Glomerular visceral epithelial cell (primary cell): ENCODE results near the gene NOC2L.
"Not testable (repeated sequence)": the region's sequence is repeated elsewhere in the genome, so short reads cannot be mapped to it uniquely, and the experiment has no call there.

Source experiments
- DNase-seq: peaks from one replicate; pipeline ENCODE4 v3.0.0-alpha.2; 2016; ENCODE audit errors: extremely low spot score

NOC2L gene

DNA sequence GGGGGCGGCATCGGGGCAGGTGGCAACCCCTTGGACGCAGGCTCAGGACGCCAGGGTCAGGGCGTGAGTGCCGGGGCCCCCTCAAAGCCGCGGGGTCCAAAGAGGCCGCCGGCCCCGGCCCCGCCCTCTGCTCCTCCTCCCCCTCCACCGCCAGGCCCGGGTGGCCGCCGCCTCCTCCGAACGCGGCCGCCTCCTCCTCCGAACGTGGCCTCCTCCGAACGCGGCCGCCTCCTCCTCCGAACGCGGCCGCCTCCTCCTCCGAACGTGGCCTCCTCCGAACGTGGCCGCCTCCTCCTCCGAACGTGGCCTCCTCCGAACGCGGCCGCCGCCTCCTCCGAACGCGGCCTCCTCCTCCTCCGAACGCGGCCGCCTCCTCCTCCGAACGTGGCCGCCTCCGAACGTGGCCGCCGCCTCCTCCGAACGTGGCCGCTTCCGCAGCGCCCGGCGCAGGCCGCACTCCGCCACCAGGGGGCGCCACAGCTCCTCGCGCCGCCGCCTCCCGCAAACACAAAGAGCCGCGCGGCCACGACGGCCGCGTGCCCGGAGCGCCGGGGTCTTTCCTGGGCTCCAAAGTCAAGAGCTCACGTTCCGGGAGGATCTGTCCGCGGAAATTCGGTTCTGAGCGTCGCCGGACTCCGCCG lies 54.6 kb downstream of the NOC2L start:
- DNase-seq, result peak; percentile 84

DNA sequence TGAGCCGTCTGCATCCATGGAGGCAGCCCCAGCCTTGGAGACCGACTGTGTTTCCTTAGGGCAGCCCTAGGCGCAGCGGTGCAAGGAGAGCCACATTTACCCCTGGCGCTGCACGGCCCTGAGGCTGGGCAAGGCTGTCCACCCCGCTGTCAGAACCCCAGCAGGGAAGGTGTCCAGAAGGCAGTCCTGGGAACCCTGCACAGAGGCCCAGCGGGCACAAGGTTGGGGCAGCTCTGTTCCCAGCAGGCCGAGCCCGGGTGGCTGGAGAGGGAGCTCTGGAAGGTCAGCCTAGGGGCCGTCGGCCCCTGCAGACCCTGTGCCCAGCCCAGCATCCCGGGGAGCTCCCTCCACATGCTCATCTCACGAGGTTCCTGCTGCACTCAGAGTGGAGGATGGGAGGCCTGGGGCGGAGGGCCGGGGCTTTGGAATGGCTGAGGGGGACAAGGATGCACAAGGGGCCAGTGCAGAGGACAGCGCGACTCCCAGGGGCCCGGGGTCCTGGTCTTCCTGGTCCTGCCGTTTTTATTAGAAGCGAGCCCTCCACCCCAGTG lies 55.3 kb downstream of the NOC2L start:
- no peak for DNase-seq

DNA sequence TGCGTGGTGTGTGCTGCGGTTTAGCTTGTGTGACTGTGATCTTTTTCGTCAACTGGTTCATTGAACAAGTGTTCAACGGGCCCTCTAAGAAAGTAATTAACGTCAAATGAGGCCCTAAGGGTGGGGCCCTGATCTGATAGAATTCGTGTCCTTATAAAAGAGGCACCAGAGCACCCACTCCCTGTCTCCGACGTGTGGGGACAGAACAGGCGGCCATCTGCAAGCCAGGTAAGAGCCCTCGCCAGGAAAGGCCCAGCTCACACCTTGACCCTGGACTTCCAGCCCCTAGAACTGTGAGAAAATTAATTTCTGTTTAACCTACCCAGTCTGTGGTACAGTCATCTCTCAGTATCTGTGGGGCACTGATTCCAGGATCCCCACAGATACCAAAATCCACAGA lies 55.8 kb downstream of the NOC2L start:
- no peak for DNase-seq

DNA sequence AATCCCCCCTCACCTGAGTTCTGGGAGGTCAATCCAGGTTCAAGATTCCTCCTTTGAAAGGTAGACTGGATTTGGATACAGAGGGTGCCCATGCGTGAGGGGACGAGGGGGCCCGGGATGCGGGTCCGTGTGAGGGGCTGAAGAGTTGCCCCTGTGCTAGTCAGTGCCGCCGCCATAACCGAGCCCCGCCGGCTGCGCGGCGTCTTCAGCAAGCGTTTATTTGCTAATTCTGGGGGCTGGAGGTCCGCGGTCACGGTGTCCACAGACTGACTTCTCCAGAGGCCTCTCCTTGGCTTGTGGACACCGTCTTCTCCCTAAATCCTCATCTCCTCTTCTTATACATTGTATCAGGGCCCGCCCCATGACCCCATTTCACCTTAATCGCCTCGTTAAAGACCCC lies 56.3 kb downstream of the NOC2L start:
- DNase-seq, result no peak

DNA sequence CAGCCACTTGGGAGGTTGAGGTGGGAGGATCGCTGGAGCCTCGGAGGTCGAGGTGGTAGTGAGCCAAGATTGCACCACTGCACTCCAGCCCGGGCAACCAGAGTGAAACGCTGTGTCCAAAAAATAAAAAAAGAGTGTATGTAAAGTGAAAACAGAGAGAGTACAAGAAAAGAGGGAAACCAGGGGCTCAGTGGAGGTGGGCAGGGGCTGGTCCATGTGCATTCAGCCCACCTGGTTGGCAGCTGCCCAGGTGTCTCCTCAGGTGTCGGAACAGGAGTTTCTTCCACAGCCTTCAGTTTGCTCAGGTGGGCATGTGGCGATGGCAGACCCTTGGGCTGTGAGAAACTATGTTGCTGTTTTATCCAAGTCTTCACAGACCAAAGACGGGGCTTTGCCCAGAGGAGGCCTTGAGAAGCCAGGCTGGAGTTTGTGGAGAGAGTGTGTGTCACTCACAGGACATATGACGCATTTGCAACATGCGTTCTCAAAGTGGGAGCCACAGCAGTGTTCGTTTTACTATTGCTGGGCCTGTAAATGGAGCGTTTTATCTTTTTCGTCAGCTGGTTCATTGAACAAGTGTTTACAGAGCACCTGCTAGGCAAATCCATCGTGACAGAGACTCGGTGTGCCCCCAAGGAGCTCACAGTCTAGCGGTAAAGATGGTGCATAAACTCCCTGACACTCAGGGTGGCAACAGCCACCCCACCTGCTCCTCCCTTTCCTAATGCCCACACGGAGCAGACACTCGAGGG lies 57.8 kb downstream of the NOC2L start:
- no peak for DNase-seq

DNA sequence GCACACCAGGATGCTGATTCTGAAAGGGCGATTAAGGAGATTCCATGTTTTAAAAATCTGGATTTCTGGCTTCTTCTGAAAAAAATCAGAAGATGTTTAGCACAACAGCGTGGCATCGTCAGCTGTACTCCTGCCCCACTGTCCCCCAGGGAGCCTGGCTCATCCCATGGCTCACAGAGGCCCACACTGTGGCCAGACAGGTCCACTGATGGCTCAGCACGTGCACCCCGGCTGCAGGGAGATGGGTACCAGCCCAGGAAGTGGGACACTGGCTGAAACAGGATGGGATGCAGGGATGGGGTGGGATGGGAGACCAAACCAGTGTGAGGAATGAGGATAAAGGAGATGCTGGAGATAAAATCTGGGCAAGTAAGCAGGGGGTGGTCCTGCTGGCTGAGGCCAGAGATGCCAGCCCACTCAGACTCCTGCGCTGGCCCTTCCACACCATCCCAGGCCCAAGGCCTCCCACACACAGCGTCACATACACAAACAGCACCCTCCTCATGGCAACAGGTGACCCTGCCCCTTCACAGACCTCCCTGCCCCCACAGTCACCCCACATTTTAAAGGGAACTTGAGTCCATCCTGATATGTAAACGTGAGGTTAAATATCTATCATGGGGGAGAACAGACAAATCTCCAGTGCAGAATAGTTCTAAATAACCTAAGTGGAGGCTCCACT lies 59.3 kb downstream of the NOC2L start:
- no peak for DNase-seq

DNA sequence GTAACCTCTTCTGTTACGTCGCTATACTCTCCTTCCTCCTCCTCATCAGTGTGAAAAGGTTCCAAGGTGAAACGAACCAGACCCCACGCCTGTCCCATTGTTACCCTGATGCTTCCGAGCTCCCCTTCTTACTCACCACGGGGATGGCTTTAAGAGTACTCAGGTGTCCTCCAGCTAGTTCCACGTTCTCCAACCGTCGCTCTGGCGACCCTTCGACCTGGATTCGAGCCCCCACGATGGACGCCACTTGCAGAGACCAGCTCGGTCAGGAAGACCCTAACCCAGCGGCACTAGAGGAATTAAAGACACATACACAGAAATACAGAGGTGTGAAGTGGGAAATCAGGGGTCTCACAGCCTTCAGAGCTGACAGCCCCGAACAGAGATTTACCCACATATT lies 61.1 kb downstream of the NOC2L start:
- DNase-seq, result not testable (repeated sequence)

DNA sequence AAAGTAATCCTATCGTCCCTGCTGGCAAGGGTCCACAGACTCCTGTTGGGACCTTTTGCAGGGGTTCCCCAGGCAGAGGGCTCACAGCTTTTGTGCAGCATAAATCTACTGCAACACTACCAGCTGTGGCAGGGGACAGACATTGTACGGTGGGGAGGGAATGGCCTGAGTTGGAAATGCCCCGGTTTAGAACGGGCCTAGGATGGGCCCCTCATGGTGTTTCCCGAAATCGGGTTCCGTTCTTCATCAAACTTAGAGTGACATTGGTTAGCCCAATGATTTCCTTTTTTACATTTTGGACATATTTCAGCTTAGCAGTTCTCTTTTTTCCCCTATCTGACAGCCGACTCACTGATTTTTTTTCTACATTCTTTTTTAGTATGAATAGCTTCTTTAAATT lies 61.8 kb downstream of the NOC2L start:
- no peak for DNase-seq
